H1 (cell line): Measurements from ENCODE around the gene SLC25A12. TPM values are rescaled to one million over a fixed set of nuclear protein-coding genes. Genes with fewer than 3 reads are reported as not detected.

Experiments
- CREB1 ChIP-seq: IDR thresholded peaks from 2 replicates; pipeline ENCODE4 v1.6.1; 2012; ENCODE audit warnings: inconsistent platforms
- RAD21 ChIP-seq, 2 experiments: IDR thresholded peaks in 1 of 2; conservative IDR thresholded peaks in 1 of 2; 2 replicates each; pipeline ENCODE4 v1.6.1; 2011; ENCODE audit warnings: low read depth in 2 of 2, low read length in 2 of 2, improper control_type of control experiment in 1 of 2, inconsistent platforms in 1 of 2, mild to moderate bottlenecking in 1 of 2, moderate library complexity in 1 of 2
- SRF ChIP-seq: IDR thresholded peaks from 2 replicates; pipeline ENCODE4 v1.6.1; 2011; ENCODE audit warnings: mild to moderate bottlenecking, low read depth, low read length, moderate library complexity
- TCF12 ChIP-seq: IDR thresholded peaks from 2 replicates; pipeline ENCODE4 v1.6.1; 2011; ENCODE audit warnings: low read depth, mild to moderate bottlenecking, low read length
- polyA plus RNA-seq, 7 experiments: library from polyadenylated mRNA; depleted of rRNA in 3 of 7; stranded (reverse) in 5 of 7; unstranded in 2 of 7; fragments of >200 nt in 5 of 7; fragments of 200-250 nt in 2 of 7; gene quantifications; 1 replicate in 5 of 7; 2 replicates in 1 of 7; 4 replicates in 1 of 7; pipeline versions ENCODE4 v1.2.1 to v1.2.3, GENCODE V29; 2011 to 2013; ENCODE audit warnings: missing spikeins in 2 of 7, mixed read lengths in 2 of 7
- total RNA-seq: library from RNA; stranded (reverse); fragmentation: NEBNext Ultra II Directional; extraction: Animal tissue kit (Norgen Biotek cat#: 25700); gene quantifications from 2 replicates; pipeline ENCODE4 v1.2.1, GENCODE V29; 2021

SLC25A12 gene
- total and polyA plus RNA-seq, 2 of the 8 experiments (the other 6 are each of a cell fraction or from before 2014, with no cell fraction given) = 7.7 to 10.2 TPM

DNA sequence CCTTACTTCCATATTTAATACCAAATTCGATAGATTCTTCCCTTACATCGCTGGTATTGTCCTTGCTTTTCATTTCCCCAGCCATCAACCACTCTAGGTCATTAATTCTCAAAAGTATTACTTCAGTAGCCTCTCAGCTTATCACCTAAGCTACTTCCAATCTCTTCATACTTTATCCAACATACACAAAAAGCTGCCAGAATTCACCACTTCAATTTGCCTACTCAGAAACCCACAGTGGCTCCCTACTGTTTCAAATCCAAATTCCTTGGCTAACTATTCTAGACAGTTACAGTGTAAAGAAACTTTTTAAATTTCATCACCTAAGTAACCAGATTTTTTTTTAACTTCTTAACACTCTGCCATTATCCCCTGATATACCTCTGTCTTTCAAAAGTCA is 4.7 kb downstream of the SLC25A12 start (continued):
- TF ChIP-seq CREB1 (no peak), RAD21 (IDR thresholded peaks at IDR 0.05 in 1 of 2, conservative IDR thresholded peaks at IDR 0.05 in 1 of 2; ENCODE audit: low read depth in 2 of 2, low read length in 2 of 2) (no peak), SRF (no peak), TCF12 (no peak)
